Smooth muscle cell (in vitro differentiated cells): ENCODE results near the gene CCR5. TPM values are rescaled to one million over a fixed set of nuclear protein-coding genes. Genes with fewer than 3 reads are reported as not detected.
"Not testable (repeated sequence)": the region's sequence is repeated elsewhere in the genome, so short reads cannot be mapped to it uniquely, and the experiment has no call there.

ENCODE experiments used
- DNase-seq: peaks from one replicate; lab custom pipeline; 2025; ENCODE audit not compliant: unreplicated experiment; lab: John Stamatoyannopoulos, UW
- H2AFZ ChIP-seq: fragments of 200-600 bp; sonication (generic); 2 replicates; pipeline ENCODE4 v1.6.0; 2016; ENCODE audit warnings: antibody characterized with exemption, low read depth, mild to moderate bottlenecking
- H3F3A ChIP-seq: fragments of 200-600 bp; sonication (generic); 2 replicates; pipeline ENCODE4 v1.6.0; 2017; ENCODE audit warnings: antibody characterized with exemption, low read depth
- H3K27ac ChIP-seq: fragments of 200-600 bp; sonication (generic); 2 replicates; pipeline ENCODE4 v1.5.1; 2016; ENCODE audit warnings: low read depth, mild to moderate bottlenecking
- H3K27me3 ChIP-seq: fragments of 200-600 bp; sonication (generic); 2 replicates; pipeline ENCODE4 v1.6.1; 2016; ENCODE audit warnings: low read depth, mild to moderate bottlenecking
- H3K36me3 ChIP-seq: fragments of 200-600 bp; sonication (generic); 2 replicates; pipeline ENCODE4 v1.5.1; 2016; ENCODE audit warnings: low read depth
- H3K4me1 ChIP-seq: fragments of 200-600 bp; sonication (generic); 2 replicates; pipeline ENCODE4 v1.5.1; 2016; ENCODE audit warnings: low read depth
- H3K4me2 ChIP-seq: fragments of 200-600 bp; sonication (generic); 2 replicates; pipeline ENCODE4 v1.6.0; 2016; ENCODE audit warnings: mild to moderate bottlenecking
- H3K4me3 ChIP-seq: fragments of 200-600 bp; sonication (generic); 2 replicates; pipeline ENCODE4 v1.5.1; 2016; ENCODE audit warnings: mild to moderate bottlenecking
- H3K79me2 ChIP-seq: fragments of 200-600 bp; sonication (generic); 2 replicates; pipeline ENCODE4 v1.6.0; 2016; ENCODE audit warnings: low read depth, mild to moderate bottlenecking
- H3K9ac ChIP-seq: fragments of 200-600 bp; sonication (generic); 2 replicates; pipeline ENCODE4 v1.6.0; 2016; ENCODE audit warnings: low read depth
- H3K9me3 ChIP-seq: fragments of 200-600 bp; sonication (generic); replicated peaks from 2 replicates; pipeline ENCODE4 v1.5.1; 2016; ENCODE audit warnings: low read depth
- H4K20me1 ChIP-seq: fragments of 200-600 bp; sonication (generic); 2 replicates; pipeline ENCODE4 v1.6.0; 2016; ENCODE audit warnings: low read depth
- CTCF ChIP-seq: fragments of 200-600 bp; sonication (generic); IDR thresholded peaks from 2 replicates; pipeline ENCODE4 v1.5.1; 2017; ENCODE audit warnings: borderline replicate concordance, mild to moderate bottlenecking, antibody characterized with exemption; ENCODE audit not compliant: insufficient read depth, poor library complexity, severe bottlenecking
- WGBS: methylation state at CpG from one replicate; pipeline ENCODE4 v1.1.7; 2016; ENCODE audit warnings: low lambda C conversion rate; 5-methylcytosine and 5-hydroxymethylcytosine counted together
- polyA plus RNA-seq: library from polyadenylated mRNA; unstranded; fragments of >200 nt; fragmentation: Nextera tagmentation; extraction: Ambion mirVana; gene quantifications from 2 replicates; pipeline ENCODE4 v1.2.1, GENCODE V29; 2016
- total RNA-seq: library from RNA; depleted of rRNA; stranded (reverse); fragments of >200 nt; gene quantifications from 2 replicates; pipeline ENCODE4 v1.2.3, GENCODE V29; 2014

CCR5 gene
- total and polyA plus RNA-seq, 2 experiments from 2014 or later = not detected

GRCh38 chr3:46381625-46382024, 10.9 kb downstream of the CCR5 start:
- TF ChIP-seq CTCF = no peak
- H3K79me2 ChIP-seq = no peaks in the 10 kb centered on the region
- no peak overlapping the region for H3K27ac ChIP-seq
- no peak overlapping the region for H3K4me3 ChIP-seq
- H3K4me2 ChIP-seq = no peak overlapping the region
- peaks cover 23% of the 10 kb centered on the region for H3K27me3 ChIP-seq
- no peak overlapping the region for H3K9ac ChIP-seq
- H3K36me3 ChIP-seq = no peaks in the 10 kb centered on the region
- no peaks in the 10 kb centered on the region for H3F3A ChIP-seq
- H4K20me1 ChIP-seq = no peaks in the 10 kb centered on the region
- no peak for DNase-seq
- no peaks in the 10 kb centered on the region for H3K4me1 ChIP-seq
- no peak overlapping the region for H2AFZ ChIP-seq
- WGBS = 46% methylated on average over 3 of the region's 3 CpGs
- no peaks in the 10 kb centered on the region for H3K9me3 ChIP-seq

GRCh38 chr3:46383211-46383950, 12.6 kb downstream of the CCR5 start:
- no peak overlapping the region for H3K9ac ChIP-seq
- no peak overlapping the region for H3K27ac ChIP-seq
- H2AFZ ChIP-seq = no peak overlapping the region
- whole genome bisulfite sequencing = 92% methylated on average over 6 of the region's 6 CpGs
- H4K20me1 ChIP-seq = no peaks in the 10 kb centered on the region
- H3K27me3 ChIP-seq = peaks cover 16% of the 10 kb centered on the region
- no peaks in the 10 kb centered on the region for H3K9me3 ChIP-seq
- no peak for DNase-seq
- no peaks in the 10 kb centered on the region for H3K36me3 ChIP-seq
- no peaks in the 10 kb centered on the region for H3K79me2 ChIP-seq
- no peak overlapping the region for H3K4me2 ChIP-seq
- H3K4me1 ChIP-seq = no peaks in the 10 kb centered on the region
- no peaks in the 10 kb centered on the region for H3F3A ChIP-seq
- no peak overlapping the region for H3K4me3 ChIP-seq
- no peak for TF ChIP-seq CTCF

- 72% methylated on average over 5 of the region's 5 CpGs for WGBS
- no peak for DNase-seq
- peaks cover 16% of the 10 kb centered on the region for H3K27me3 ChIP-seq
- no peaks in the 10 kb centered on the region for H3F3A ChIP-seq
- no peak for TF ChIP-seq CTCF
- H3K4me1 ChIP-seq = no peaks in the 10 kb centered on the region
- H4K20me1 ChIP-seq = no peaks in the 10 kb centered on the region
- no peaks in the 10 kb centered on the region for H3K79me2 ChIP-seq
- no peak overlapping the region for H2AFZ ChIP-seq
- H3K4me3 ChIP-seq = no peak overlapping the region
- no peaks in the 10 kb centered on the region for H3K9me3 ChIP-seq
- H3K9ac ChIP-seq = no peak overlapping the region
- H3K4me2 ChIP-seq = no peak overlapping the region
- no peak overlapping the region for H3K27ac ChIP-seq
- no peaks in the 10 kb centered on the region for H3K36me3 ChIP-seq
These were observed 13.2 kb downstream of the CCR5 start for GRCh38 chr3:46383951-46384330.

- Histone ChIP-seq H2AFZ (no peak overlapping the region), H3K4me3 (no peak overlapping the region), H3K36me3 (no peaks in the 10 kb centered on the region), H3K27me3 (peaks cover 15% of the 10 kb centered on the region), H3F3A (no peaks in the 10 kb centered on the region), H3K9ac (no peak overlapping the region), H3K79me2 (no peaks in the 10 kb centered on the region), H4K20me1 (no peaks in the 10 kb centered on the region), H3K4me2 (peak overlapping the region; percentile 8), H3K27ac (peak overlapping the region; percentile 40), H3K4me1 (no peaks in the 10 kb centered on the region), H3K9me3 (no peaks in the 10 kb centered on the region)
- TF ChIP-seq CTCF = no peak
- DNase-seq = no peak
- 36% methylated on average over 4 of the region's 4 CpGs for WGBS
These were observed 15.5 kb downstream of the CCR5 start for GRCh38 chr3:46386205-46386604.

GRCh38 chr3:46388847-46389246, 18.1 kb downstream of the CCR5 start:
- not testable (repeated sequence) for H3K79me2 ChIP-seq, H2AFZ ChIP-seq, H3K9ac ChIP-seq, H4K20me1 ChIP-seq, H3K27ac ChIP-seq, H3K9me3 ChIP-seq, H3F3A ChIP-seq, H3K4me1 ChIP-seq, H3K36me3 ChIP-seq, DNase-seq, H3K4me2 ChIP-seq, H3K4me3 ChIP-seq
- WGBS = 96% methylated on average over 4 of the region's 4 CpGs
- peaks cover 27% of the 10 kb centered on the region for H3K27me3 ChIP-seq
